Natural killer cell (primary cell): ENCODE data around the gene FUT4. TPM values are rescaled to one million over a fixed set of nuclear protein-coding genes. Genes with fewer than 3 reads are reported as not detected.

Experiments
- ATAC-seq, 3 donors: fragments of 150-1000 bp in 2 of 3; fragments of 200-7000 bp in 1 of 3; cut with Tn5 transposase; 1 replicate in 1 of 3; 2 replicates in 2 of 3; pipeline ENCODE4 v1.10.0; 2021; ENCODE audit warnings: mild to moderate bottlenecking in 2 of 3, moderate library complexity in 2 of 3
- DNase-seq, 2 donors: peaks; one replicate each; pipeline versions ENCODE4 v3.0.0 to v3.0.0-alpha.2; 2013 to 2021; ENCODE audit warnings: mixed read lengths in 1 of 2
- H3K27ac ChIP-seq: one replicate; pipeline ENCODE4 v1.5.1; 2013; ENCODE audit warnings: mild to moderate bottlenecking, low read length
- H3K27me3 ChIP-seq: one replicate; pipeline ENCODE4 v1.6.1; 2013; ENCODE audit warnings: low read length; ENCODE audit not compliant: control insufficient read depth, insufficient read depth
- H3K36me3 ChIP-seq: one replicate; pipeline ENCODE4 v1.6.1; 2013; ENCODE audit warnings: low read length; ENCODE audit not compliant: control insufficient read depth, insufficient read depth
- H3K4me1 ChIP-seq: one replicate; pipeline ENCODE4 v1.6.1; 2013; ENCODE audit warnings: low read length; ENCODE audit not compliant: control insufficient read depth, insufficient read depth
- H3K4me3 ChIP-seq: one replicate; pipeline ENCODE4 v1.5.1; 2013; ENCODE audit warnings: low read length
- H3K9me3 ChIP-seq: one replicate; pipeline ENCODE4 v1.6.1; 2013; ENCODE audit warnings: low read length; ENCODE audit not compliant: control insufficient read depth, insufficient read depth
- H3K27ac Mint-ChIP-seq, 2 donors: one replicate each; pipeline ENCODE4 v1.8.0; 2022; ENCODE audit warnings: mild to moderate bottlenecking in 2 of 2, mixed read lengths in 2 of 2, moderate library complexity in 1 of 2
- H3K27me3 Mint-ChIP-seq, 2 donors: one replicate each; pipeline ENCODE4 v1.8.0; 2022; ENCODE audit warnings: low read depth in 2 of 2, mixed read lengths in 2 of 2
- H3K36me3 Mint-ChIP-seq: one replicate; pipeline ENCODE4 v1.8.0; 2022; ENCODE audit warnings: mixed read lengths
- H3K4me1 Mint-ChIP-seq, 2 donors: one replicate each; pipeline ENCODE4 v1.8.0; 2022; ENCODE audit warnings: mixed read lengths in 2 of 2
- H3K4me3 Mint-ChIP-seq: one replicate; pipeline ENCODE4 v1.8.0; 2022; ENCODE audit warnings: mild to moderate bottlenecking, moderate library complexity, mixed read lengths
- H3K9me3 Mint-ChIP-seq, 2 donors: one replicate each; pipeline ENCODE4 v1.8.0; 2022; ENCODE audit warnings: mixed read lengths in 2 of 2
- CTCF ChIP-seq: fragments of 200-600 bp; IDR thresholded peaks from one replicate; pipeline ENCODE4 v1.8.0; 2022; ENCODE audit warnings: antibody characterized with exemption
- WGBS: methylation state at CpG from one replicate; pipeline ENCODE4 v1.1.7; 2013; ENCODE audit warnings: missing lambda C conversion rate; ENCODE audit not compliant: insufficient coverage; 5-methylcytosine and 5-hydroxymethylcytosine counted together
- intact Hi-C: fragments of 100-400 bp; cut with micrococcal nuclease; formaldehyde crosslinking; loops from one replicate; pipeline ENCODE4 v1.14.2; 2022
- total RNA-seq, 4 donors: library from RNA; stranded (reverse); fragments of 120-200 nt in 1 of 4; gene quantifications; one replicate each; pipeline versions ENCODE4 v1.2.3 to v1.2.4, GENCODE V29; 2013 to 2022

Gene FUT4
- total RNA-seq, 3 donors from 2014 or later (not counting 1 experiment from before 2014, with no cell fraction given) = 4.4 to 7.5 (median 5.6) TPM

DNA sequence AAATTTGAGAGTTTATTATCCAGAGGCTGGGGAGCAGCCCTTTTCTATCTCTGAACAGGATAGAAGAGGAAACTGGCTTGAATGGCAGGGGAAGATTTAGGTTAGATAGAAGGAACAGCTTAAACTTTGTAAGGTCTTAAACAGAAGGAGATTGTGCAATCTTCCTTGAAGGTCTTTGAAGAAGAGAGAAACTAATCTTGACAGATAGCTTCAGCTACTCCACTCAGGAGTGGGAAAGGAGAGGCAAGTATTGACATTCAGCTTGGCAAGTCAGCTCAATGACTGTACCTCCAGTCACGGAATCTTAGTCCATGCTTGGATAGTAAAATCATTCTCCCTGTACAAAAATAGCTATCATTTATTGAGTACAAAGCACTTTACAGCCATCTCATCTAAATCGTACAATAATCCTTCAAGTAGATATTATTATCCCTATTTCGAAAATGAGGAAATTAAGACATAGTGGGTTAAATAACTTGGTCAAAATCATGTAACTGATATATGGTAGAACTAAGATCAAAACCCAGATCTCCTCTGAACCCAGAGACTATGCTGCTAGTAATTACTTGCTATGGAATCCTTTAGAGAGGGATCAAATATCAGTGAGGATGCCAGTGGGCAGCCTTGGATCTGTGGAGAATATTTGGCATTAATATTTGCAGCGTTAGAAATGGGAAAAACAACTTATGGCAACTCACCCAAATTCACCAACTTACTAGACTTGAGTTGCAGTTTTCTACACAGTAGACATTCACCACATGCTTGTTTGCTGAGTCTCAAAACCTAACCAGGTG is 16.9 kb upstream of the FUT4 start:
- intact Hi-C loops = no loop called here
- no peaks in the 10 kb centered on the region for H3K4me1 Mint-ChIP-seq
- DNase-seq = no peak
- Histone ChIP-seq H3K4me1 (no peaks in the 10 kb centered on the region), H3K9me3 (no peaks in the 10 kb centered on the region), H3K4me3 (no peak overlapping the region), H3K36me3 (no peaks in the 10 kb centered on the region), H3K27me3 (no peaks in the 10 kb centered on the region), H3K27ac (no peak overlapping the region)
- no peaks in the 10 kb centered on the region for H3K36me3 Mint-ChIP-seq
- H3K27ac Mint-ChIP-seq = no peak overlapping the region
- no peak overlapping the region for H3K4me3 Mint-ChIP-seq
- 74% methylated on average over 2 of the region's 4 CpGs for WGBS
- H3K27me3 Mint-ChIP-seq = peaks cover 24 to 68% of the 10 kb centered on the region in 2 donors
- no peak for ATAC-seq
- TF ChIP-seq CTCF = no peak
- H3K9me3 Mint-ChIP-seq = no peaks in the 10 kb centered on the region

DNA sequence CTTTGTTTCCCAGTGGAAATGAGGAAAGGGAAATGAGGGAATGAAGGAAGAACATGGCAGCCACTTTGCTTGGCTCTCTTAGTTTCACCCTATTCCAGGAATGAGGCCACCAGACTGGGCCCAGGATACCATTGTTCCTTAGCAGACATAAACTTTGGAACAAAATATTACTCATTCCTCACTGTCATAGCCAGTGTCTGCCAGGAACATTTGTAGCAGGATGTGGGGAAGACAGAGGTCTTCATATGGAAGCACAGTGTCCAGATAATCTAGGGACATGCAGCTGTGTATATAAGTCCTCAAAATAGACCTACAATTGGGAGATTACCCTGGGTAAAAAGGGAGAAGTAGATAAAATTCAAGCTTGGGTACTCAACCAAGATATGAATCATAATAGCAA is 15.2 kb upstream of the FUT4 start:
- H3K27ac Mint-ChIP-seq = no peak overlapping the region
- H3K27me3 ChIP-seq = no peaks in the 10 kb centered on the region
- intact Hi-C loops = no loop called here

DNA sequence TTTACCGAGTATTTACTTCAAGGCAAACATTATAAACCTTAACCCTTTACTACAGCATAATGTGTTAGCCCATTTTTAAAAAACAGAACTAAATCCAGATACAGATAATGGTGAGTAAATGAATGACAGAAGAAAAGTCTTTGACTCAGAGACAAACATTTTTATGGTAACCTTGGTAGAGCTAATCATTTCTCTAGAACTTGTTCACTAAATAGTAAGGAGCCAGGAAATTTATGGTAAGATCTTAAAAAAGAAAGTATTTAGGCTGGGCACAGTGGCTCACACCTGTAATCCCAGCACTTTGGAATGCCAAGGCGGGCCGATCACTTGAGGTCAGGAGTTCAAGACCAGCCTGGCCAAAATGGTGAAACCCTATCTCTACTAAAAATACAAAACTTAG is 11.5 kb upstream of the FUT4 start:
- intact Hi-C loops = no loop called here
- no peaks in the 10 kb centered on the region for H3K9me3 Mint-ChIP-seq
- H3K4me1 Mint-ChIP-seq = no peaks in the 10 kb centered on the region
- no peak for ATAC-seq
- TF ChIP-seq CTCF = no peak
- Histone ChIP-seq H3K4me3 (no peak overlapping the region), H3K4me1 (no peaks in the 10 kb centered on the region), H3K9me3 (no peaks in the 10 kb centered on the region), H3K27ac (no peak overlapping the region), H3K36me3 (no peaks in the 10 kb centered on the region), H3K27me3 (peaks cover 4% of the 10 kb centered on the region)
- no peak overlapping the region for H3K4me3 Mint-ChIP-seq
- H3K27ac Mint-ChIP-seq = no peak overlapping the region
- no peaks in the 10 kb centered on the region for H3K36me3 Mint-ChIP-seq
- DNase-seq = no peak
- H3K27me3 Mint-ChIP-seq = peaks cover 24 to 83% of the 10 kb centered on the region in 2 donors
- 95% methylated on average over 2 of the region's 3 CpGs for WGBS

More for the DNA sequence above, 15.2 kb upstream of the FUT4 start:
- Mint-ChIP-seq H3K4me1 (no peaks in the 10 kb centered on the region), H3K9me3 (no peaks in the 10 kb centered on the region), H3K27me3 (peaks cover 25 to 72% of the 10 kb centered on the region in 2 donors), H3K36me3 (no peaks in the 10 kb centered on the region), H3K4me3 (no peak overlapping the region)
- no peak for ATAC-seq
- Histone ChIP-seq H3K36me3 (no peaks in the 10 kb centered on the region), H3K9me3 (no peaks in the 10 kb centered on the region), H3K4me3 (no peak overlapping the region), H3K27ac (no peak overlapping the region), H3K4me1 (no peaks in the 10 kb centered on the region)
- TF ChIP-seq CTCF = no peak
- no peak for DNase-seq

DNA sequence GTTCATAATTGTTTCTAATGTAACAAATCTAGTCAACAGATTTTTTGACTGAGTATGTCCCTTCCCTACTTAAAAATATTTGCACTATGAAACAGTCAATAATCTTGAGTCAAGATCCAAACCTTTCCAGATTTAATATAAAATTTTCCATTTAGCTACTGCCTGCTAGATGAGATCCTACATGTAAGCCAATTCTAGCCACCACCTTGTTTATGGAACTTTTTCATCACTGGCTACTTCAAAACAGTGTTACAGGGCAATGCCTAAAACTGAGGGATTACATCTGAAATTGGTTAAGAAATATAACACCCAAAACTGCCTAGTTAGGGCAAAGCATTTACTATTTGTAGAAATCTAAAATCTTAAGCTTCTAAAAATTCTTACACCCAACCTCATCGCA is 10.5 kb upstream of the FUT4 start:
- peaks cover 4% of the 10 kb centered on the region for H3K27me3 ChIP-seq
- no peak for TF ChIP-seq CTCF
- Mint-ChIP-seq H3K27ac (no peak overlapping the region), H3K4me3 (no peak overlapping the region), H3K4me1 (no peaks in the 10 kb centered on the region), H3K36me3 (no peaks in the 10 kb centered on the region), H3K9me3 (no peaks in the 10 kb centered on the region), H3K27me3 (peaks cover 23 to 77% of the 10 kb centered on the region in 2 donors)
- no CpG with 5 or more reads among the region's 1 CpG for WGBS
- DNase-seq = no peak
- no peaks in the 10 kb centered on the region for H3K4me1 ChIP-seq
- no peak overlapping the region for H3K4me3 ChIP-seq
- H3K9me3 ChIP-seq = no peaks in the 10 kb centered on the region
- no peak for ATAC-seq
- intact Hi-C loops = no loop called here
- no peaks in the 10 kb centered on the region for H3K36me3 ChIP-seq
- no peak overlapping the region for H3K27ac ChIP-seq
